DMS53 treated with DMSO at 0.1 percent for 48 hours (cell line): Measurements from ENCODE around the gene NLRP5.

Source experiments
- DNase-seq: peaks from one replicate; lab custom pipeline; 2025; ENCODE audit not compliant: unreplicated experiment; lab: John Stamatoyannopoulos, UW

The NLRP5 gene

GRCh38 chr19:56071151-56071550 lies 84.6 kb downstream of the NLRP5 start:
- no peak for DNase-seq

- DNase-seq, result peak; percentile 48
Measured at GRCh38 chr19:56076498-56076897, 89.9 kb downstream of the NLRP5 start.

GRCh38 chr19:56079609-56080008 lies 93.0 kb downstream of the NLRP5 start:
- no peak for DNase-seq

- DNase-seq, result peak; percentile 15
Measured at GRCh38 chr19:56080669-56081401, 94.3 kb downstream of the NLRP5 start.

GRCh38 chr19:56083668-56084067 lies 97.1 kb downstream of the NLRP5 start:
- no peak for DNase-seq

- no peak for DNase-seq
Measured at GRCh38 chr19:56084835-56085536, 98.4 kb downstream of the NLRP5 start.

GRCh38 chr19:56085571-56086275 lies 99.1 kb downstream of the NLRP5 start:
- no peak for DNase-seq

GRCh38 chr19:56086671-56087430 lies 100.3 kb downstream of the NLRP5 start:
- DNase-seq, result no peak

GRCh38 chr19:56087647-56088496 lies 101.3 kb downstream of the NLRP5 start:
- DNase-seq, result no peak

GRCh38 chr19:56088497-56089215 lies 102.1 kb downstream of the NLRP5 start:
- DNase-seq, result no peak

GRCh38 chr19:56089344-56089743 lies 102.8 kb downstream of the NLRP5 start:
- no peak for DNase-seq

- no peak for DNase-seq
Measured at GRCh38 chr19:56091066-56091490, 104.5 kb downstream of the NLRP5 start.

GRCh38 chr19:56091751-56092546 lies 105.4 kb downstream of the NLRP5 start:
- peak; percentile 31 for DNase-seq

- no peak for DNase-seq
Measured at GRCh38 chr19:56092685-56093631, 106.4 kb downstream of the NLRP5 start.

GRCh38 chr19:56094449-56094848 lies 107.9 kb downstream of the NLRP5 start:
- DNase-seq, result no peak

GRCh38 chr19:56096665-56097064 lies 110.1 kb downstream of the NLRP5 start:
- DNase-seq, result no peak

- no peak for DNase-seq
Measured at GRCh38 chr19:56097306-56097705, 110.7 kb downstream of the NLRP5 start.

- DNase-seq, result no peak
Measured at GRCh38 chr19:56097776-56098175, 111.2 kb downstream of the NLRP5 start.
